Right renal pelvis (tissue), 4 donors: ENCODE results near the gene NEURL1B. TPM values are rescaled to one million over a fixed set of nuclear protein-coding genes. Genes with fewer than 3 reads are reported as not detected.
"Not testable (repeated sequence)": the region's sequence is repeated elsewhere in the genome, so short reads cannot be mapped to it uniquely, and the experiment has no call there.

Source experiments
- DNase-seq, 4 donors: peaks; one replicate each; pipeline ENCODE4 v3.0.0-alpha.2; 2013; ENCODE audit warnings: low read depth in 4 of 4, low spot score in 3 of 4, missing footprints in 1 of 4
- polyA plus RNA-seq, 4 donors: library from polyadenylated mRNA; unstranded; fragments of 120-200 nt; gene quantifications; one replicate each; pipeline ENCODE4 v1.2.1, GENCODE V29; 2013; ENCODE audit not compliant: insufficient read length in 4 of 4

NEURL1B gene
- polyA plus RNA-seq, 4 donors = 15.3 to 17.5 (median 15.6) TPM

- no peak for DNase-seq
Observed at GRCh38 chr5:172670444-172670843, 29.4 kb downstream of the NEURL1B start.

GRCh38 chr5:172671091-172671490 is 30.0 kb downstream of the NEURL1B start:
- DNase-seq = no peak

GRCh38 chr5:172672681-172673080 is 31.6 kb downstream of the NEURL1B start:
- DNase-seq = no peak

- DNase-seq = no peak
Observed at GRCh38 chr5:172674155-172674554, 33.1 kb downstream of the NEURL1B start.

- no peak for DNase-seq
Observed at GRCh38 chr5:172676914-172677475, 35.9 kb downstream of the NEURL1B start.

GRCh38 chr5:172678362-172678874 is 37.4 kb downstream of the NEURL1B start:
- DNase-seq = not testable (repeated sequence)

GRCh38 chr5:172678902-172679301 is 37.8 kb downstream of the NEURL1B start:
- DNase-seq = no peak

- no peak for DNase-seq
Observed at GRCh38 chr5:172679628-172680212, 38.7 kb downstream of the NEURL1B start.

GRCh38 chr5:172680921-172681320 is 39.9 kb downstream of the NEURL1B start:
- DNase-seq = no peak

- DNase-seq = no peak
Observed at GRCh38 chr5:172681421-172681820, 40.4 kb downstream of the NEURL1B start.

- DNase-seq = no peak
Observed at GRCh38 chr5:172683264-172683644, 42.2 kb downstream of the NEURL1B start.

- peak in 1 of 4 donors; percentile 31 for DNase-seq
Observed at GRCh38 chr5:172683645-172684471, 42.8 kb downstream of the NEURL1B start.

- DNase-seq = no peak
Observed at GRCh38 chr5:172685091-172685490, 44.0 kb downstream of the NEURL1B start.

GRCh38 chr5:172686111-172686510 is 45.0 kb downstream of the NEURL1B start:
- no peak for DNase-seq

GRCh38 chr5:172686539-172687390 is 45.7 kb downstream of the NEURL1B start:
- no peak for DNase-seq

GRCh38 chr5:172687940-172688339 is 46.9 kb downstream of the NEURL1B start:
- DNase-seq = no peak

GRCh38 chr5:172688349-172689217 is 47.5 kb downstream of the NEURL1B start:
- no peak for DNase-seq

- no peak for DNase-seq
Observed at GRCh38 chr5:172689218-172689572, 48.1 kb downstream of the NEURL1B start.

- DNase-seq = no peak
Observed at GRCh38 chr5:172689801-172690200, 48.7 kb downstream of the NEURL1B start.
